HG02981 (cell line): ENCODE results near the gene TCTN1.

Experiments used
- ATAC-seq: cut with Tn5 transposase; IDR thresholded peaks from one replicate; pipeline ENCODE4 v1.9.1; 2021; ENCODE audit warnings: mild to moderate bottlenecking, moderate library complexity; ENCODE audit not compliant: unreplicated experiment

TCTN1 gene

DNA sequence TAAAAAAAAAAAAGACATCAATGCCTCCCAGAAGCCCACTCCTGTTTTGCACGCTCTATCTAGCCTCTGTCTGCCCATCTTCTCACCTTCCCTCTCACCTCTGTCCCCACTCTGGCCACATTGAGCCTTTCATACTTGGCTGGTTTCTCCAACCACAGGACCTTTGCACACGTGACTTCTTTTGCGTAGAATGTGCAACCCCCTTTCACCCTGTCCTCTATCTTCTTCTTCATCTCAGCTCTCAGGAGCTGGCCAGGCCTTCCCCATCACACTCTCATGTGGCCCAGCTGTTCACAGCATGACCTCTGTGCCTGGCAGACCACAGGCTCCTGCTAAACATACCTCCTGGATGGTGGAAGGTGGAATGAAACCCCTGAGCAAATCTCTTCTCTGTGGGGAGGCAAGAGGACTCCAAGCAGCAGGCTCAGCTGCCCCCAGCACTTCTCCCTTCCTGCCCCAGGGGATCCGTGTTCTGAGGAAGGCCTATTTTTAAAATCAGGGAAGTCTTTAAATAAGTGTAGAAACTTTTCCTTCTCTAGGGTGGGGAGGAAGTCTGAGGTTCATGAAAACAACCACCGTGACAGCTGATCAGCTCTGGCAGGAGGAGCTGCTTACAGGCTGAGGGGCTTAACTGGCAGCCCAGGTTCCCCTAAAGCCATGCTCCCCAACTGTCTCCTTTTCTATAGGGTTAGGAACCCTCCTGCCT lies 63.4 kb downstream of the TCTN1 start:
- ATAC-seq, result peak; percentile 75

DNA sequence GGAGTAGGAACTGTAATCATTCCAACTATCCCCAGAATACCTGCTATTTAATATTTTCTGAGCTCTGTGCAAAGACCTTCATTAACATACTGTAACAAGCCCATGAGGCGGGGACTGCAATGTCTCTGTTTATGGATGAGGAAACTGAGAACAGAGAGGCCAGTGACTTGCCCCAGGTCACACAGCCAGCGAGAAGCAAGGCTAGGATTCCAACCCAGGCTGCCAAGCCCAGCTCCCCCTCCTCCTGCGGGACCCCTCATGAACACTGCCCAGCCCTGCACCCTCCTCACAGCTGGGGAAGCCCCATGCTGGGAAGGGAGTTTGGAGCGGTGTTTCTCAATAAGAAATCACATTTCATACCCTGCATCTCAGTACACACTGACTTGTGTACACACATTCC lies 64.1 kb downstream of the TCTN1 start:
- ATAC-seq, result no peak

DNA sequence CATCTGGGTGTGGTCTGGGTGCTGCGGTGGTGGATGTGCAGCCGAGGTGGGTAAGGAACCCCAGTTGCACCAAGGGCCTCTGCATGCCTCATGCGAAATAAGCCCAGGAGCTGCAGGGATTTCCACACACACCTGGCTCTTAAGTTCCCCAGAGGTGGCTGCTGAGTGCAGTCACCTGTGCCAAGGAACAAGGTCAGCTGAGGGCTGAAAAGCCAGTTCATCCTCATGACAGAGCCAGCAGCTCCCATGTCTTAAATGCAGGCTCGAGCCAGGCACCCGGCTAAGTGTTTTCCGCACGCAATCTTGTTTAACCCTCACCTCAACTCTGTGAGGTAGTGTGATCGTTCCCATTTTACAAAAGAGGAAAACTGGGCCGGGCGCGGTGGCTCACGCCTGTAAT lies 65.3 kb downstream of the TCTN1 start:
- ATAC-seq, result no peak

DNA sequence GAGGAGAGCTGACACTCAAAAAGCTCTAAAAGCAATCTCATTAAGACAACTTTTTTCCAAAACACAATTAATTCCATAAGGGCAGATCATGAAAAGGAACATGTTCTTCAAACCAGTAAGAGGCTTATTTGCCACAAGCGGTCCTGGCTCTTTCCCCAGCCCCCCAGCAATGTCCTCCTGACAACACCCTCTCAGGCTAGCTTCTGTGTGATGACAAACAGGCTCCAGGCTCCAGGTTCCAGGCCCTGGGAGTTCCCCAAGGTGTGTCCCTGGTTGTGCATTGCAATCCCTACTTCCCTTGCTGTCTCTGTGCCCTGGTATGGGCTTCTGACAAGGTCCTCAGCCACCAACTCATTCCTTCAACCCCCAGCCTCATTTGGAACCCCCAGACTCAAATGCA lies 66.1 kb downstream of the TCTN1 start:
- ATAC-seq, result no peak

DNA sequence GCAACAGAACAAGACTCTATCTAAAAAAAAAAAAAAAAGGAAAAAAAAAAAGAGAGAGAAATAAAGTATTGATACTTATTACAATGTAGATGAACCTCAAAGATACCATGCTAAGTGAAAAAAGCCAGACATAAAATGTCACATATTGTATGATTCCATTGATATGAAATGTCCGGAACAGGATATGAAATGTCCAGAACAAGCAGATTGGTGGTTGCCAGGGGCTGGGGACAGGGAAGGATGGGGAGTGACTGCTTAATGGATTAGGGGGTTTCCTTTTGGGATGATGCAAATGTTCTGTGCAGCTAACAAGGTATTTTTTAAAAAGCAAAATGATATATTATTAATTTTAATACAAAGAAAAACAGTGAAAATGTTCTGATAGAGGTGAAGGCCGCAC lies 70.0 kb downstream of the TCTN1 start:
- no peak for ATAC-seq

DNA sequence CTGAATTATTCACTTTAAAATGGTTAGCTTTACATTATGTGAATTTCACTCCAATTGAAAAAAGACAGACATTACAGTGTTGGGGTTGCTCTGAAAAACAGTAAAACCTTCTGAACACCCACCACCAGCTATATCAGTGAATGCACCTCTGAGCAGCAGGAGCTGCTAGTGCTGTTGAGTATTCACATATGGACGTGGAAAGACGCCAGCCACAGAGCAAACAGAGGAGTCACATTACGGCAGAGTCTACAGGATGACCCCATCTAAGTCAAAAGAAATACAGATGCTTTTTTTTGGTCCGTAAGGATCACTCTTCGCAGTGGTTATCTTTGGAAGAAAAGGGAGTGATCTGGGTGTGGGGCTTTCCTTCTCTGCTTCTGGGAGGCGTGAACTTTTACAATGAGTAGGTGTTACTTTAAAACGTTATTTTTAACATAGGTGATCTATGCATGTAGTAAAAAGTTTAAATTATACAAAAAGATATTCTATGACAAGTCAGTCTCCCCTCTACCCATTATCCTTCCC lies 70.4 kb downstream of the TCTN1 start:
- no peak for ATAC-seq

DNA sequence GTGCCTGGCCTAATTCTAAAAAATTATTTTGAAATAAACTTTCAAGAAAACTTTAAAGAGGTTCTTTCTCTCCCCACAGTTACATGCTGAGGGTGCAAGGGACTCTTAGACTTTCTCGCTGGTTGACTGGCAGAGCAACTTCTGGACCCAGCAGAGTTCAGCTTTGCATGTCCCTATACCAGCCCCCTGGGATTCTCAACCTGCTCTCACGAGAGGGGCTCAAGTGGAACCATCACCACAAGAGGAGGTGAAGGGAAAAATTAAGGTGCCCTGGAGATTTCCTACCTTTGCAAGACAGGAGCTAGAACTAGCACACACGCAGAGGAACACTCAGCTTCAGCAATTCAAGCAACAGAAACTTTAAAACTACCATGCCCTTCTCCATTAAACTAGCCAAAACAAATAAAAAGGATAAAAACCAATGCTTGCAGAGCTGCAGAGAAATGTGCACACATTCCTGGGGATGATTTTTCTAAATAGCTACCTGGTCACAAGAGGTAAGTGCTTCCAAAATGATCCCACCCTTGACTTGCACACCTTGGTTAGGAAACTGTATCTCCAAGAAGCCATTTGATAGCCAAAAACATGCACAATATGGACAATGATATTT lies 72.5 kb downstream of the TCTN1 start:
- no peak for ATAC-seq

DNA sequence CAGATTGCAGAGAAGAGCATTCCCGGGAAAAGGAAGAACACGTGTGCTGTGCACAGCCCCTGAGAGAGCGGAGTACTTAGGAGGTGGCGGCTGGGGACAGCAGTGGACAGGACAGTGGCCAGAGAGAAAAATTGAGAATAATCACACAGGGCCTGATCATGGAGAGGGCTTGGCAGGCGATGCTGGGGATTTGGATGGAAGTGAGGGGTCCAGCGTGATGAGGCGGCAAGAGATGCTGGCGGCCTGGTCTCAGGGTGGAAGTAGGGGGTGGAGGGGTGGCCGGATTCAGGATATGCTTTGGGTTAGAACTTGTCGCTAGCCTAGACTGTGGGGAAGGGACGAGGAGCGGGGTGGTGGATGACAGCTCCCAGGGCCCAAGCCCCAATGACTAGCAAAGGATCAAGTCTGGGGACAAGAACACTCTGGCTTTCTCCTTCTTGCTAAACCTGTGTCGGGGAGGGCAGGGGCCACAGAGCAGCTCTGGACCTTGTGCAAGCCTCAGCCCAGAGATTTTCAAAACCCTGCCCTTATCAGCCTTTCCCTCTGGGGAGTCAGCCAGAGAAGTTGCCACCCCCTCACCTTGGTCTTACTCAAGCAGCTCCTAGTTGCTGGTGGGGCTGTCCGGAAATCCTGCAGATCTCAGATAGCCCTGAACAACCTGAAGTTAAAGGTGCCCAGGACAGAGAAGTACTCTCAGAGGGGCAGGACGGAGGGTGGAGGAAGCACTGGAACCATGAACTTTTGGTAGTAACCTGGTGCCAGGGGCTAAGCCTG lies 73.7 kb downstream of the TCTN1 start:
- no peak for ATAC-seq

DNA sequence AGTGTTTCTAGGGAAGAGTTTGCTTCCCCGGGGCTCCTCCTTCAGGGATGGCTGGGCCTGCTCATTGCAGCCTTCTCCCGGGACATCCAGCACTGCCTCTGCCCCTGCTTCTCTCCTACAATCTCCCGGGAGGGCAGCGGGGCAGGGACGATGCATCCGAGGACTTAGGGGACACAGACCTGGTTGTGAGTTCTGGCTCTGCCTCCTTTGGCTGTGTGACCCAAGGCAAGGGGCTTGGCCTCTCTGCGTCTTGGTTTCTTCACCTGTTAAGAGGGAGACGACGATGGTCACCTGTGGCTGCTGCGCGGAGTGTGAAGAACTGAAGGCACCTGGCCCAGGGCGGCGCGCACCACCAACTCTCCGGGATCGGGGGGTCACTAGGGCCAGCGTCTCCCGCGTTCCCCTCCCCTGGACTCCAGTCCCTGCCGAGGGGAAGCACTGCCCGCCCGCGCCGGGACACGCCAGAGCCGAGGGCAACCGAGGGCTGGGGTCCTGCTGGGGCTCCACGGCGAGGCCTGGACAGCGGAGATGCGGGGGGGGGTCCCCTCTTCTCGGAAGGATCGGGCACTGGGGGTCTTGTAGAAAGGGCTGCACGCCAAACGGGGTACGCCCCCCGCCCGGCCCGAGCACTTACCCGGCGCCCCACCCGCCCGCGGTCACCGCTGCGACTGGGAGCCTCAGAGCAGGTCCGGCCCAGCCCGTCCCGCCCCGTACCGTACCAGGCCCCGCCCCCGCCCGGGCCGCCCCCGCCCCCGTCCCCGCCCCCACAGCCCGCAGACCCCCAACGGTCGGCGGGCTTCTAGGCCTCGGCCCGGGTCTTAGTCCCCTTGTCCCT lies 74.7 kb downstream of the TCTN1 start, which contains the start of gene HVCN1:
HVCN1 (minus strand) TSS at position 670 of the 835 bp plus-strand sequence. CDS start 5,870 bp downstream, outside the sequence.
- peak; percentile 18 for ATAC-seq

DNA sequence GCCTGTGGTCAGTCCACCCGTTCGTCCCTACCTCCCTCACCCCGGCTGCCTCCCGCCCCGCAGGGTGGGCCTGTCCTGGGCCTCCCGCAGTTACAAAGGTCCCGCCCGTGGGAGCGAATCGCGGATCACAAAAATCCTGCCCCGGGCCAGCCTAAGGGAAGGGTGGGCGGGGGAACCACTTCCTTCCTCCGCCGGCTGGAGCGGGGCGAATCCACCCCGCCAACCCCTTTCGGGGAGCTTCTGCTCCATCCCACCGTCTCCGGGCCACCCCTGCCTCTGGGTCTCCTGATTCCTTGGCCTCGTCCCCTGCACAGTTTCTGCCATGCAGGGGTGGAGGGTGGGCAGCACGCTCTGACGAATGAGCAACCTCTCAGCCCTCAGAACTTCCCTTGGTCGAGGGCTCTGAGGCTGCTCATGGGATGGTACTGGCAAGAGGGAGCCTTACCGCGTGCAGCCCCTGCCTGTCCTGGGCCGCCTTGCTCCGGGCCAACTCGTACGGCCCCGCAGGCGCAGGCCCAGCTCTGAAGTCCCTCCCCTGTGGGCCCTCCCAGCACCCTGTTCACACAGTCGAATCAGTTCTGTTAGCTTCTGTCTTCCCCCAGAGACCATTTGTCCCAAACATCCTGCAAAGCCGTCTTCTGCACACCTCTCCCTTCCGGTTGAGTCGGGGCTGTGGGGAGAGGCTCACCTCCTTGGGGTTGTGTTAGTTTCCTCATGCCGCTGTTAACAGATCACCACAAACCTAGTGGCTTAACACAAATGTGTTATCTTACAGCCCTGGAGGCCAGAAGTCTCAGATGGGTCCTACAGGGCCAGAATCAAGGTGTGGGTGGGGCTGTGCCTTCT lies 75.6 kb downstream of the TCTN1 start:
- ATAC-seq, result peak; percentile 51

DNA sequence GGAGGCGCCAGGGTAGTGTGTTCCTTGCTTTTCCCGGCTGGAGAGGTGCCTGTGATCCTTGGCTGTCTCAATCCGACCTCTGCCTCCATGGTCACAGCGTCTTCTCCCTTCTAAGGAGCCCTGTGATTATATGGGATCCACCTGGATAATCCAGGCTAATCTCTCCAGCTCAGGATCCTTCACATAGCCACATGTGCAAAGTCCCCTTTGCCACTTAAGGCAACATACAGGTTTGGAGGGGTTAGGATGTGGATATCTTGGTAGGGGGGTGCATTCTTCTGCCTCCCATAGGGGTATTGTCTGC lies 76.2 kb downstream of the TCTN1 start:
- ATAC-seq, result no peak

DNA sequence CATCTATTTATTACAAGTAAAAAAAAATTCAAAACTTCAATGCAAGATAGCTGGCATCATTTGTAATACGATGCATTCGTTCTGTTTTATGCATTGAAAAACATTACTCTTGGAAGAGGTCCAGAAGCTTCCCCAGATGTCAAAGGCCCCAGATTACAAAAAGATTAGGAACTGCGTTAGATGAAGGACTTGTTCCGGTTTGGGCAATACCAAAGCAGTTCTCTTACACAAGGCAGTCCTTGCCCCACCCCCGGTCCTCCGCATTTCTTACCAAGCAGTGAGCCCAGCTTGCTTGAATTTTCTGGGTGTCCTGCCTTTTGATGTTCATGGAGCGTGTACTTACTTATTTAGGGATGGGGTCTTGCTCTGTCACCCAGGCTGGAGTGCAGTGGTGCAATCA lies 79.8 kb downstream of the TCTN1 start:
- ATAC-seq, result no peak

DNA sequence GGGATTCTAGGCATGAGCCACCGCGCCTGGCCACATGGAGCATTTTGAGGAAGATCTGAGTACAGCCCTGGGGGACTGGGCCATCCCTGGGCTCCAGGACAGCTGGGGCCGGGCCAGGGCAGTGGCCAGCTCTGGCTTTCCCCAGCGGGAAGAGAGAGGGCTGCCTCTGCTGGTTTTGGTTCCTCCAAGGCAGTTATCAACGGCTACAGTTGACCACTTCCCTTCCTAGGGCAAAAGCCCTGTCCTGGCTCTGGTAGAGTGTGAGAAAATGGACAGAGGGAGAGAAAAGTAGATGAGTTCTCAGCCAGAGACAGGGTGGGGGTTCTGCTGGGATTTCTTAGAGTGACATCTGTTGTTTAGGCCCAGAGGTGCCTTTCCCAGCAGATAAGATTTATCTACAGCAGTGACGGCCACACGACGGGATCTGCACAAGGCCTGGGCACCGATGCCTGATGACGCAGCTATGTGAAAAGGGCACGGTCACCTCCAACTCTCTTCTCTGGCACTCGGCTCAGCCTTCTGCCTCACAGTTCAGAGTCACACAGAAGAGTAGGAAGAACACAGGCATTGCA lies 80.5 kb downstream of the TCTN1 start:
- no peak for ATAC-seq

DNA sequence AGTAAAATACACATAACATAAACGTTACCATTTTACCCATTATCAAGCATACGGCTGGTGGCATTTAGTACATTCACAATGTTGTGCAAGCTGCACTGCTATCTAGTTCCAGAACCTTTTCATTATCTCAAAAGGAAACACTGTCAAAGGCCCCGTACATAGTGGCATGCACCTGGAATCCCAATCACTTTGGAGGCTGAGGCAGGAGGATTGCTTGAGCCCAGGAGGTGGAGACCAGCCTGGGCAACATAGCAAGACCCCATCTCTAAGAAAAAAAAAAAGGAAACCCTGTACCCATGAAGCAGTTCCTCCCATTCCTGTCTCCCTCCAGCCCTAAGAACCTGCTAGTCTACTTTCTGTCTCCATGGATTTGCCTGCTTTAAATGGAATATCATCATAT lies 82.4 kb downstream of the TCTN1 start:
- ATAC-seq, result no peak

DNA sequence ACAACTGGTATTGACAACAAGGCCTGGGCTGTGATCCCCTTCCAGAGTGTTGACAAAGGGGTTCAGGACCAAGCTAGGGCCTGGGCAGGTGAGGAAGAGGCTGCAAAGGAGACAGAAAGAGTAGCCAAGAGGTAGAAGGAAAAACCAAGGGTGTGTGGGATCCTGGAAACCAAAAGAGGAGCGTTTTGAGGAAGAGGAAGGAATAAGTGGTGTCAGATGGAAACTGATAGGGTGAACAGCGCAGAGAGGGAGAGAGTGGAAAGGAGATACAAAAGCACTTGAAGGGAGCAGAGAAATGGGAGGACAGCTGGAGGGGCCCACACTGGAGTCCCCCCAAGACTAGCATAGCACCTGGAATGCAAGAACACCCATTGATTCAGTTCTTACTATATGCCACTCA lies 83.3 kb downstream of the TCTN1 start:
- ATAC-seq, result no peak

DNA sequence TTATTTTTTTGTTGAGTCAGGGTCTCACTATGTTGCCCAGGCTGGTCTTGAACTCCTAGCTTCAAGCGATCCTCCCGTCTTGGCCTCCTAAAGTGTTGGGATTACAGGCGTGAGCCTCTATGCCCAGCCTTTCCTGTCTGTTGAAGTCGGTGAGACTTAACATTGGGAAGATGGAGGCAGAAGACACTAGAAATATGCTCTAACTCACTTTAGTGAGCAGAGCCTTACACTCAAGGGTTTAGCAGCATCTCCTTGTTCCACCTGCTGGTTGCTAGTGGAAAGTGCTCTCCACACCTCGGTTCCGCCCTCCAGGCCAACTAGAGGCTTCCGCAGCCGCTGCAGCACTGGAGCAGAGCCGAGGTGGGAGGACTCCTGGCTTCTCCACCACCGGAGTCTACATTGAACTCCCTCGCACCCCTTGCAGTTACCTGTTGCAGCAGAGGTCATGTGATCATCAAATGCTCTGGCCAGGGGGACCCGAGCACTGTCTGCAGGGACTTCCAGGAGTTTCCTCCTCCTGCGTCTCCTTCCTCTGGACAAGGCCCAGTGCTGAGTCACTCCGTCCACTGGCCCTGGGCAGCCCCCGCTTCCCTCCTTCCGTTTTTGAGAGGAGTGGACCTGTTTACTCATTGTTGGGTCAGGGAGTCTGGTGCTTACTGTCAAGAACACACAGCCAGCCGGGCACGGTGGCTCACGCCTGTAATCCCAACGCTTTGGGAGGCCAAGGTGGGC lies 84.4 kb downstream of the TCTN1 start:
- peak; percentile 86 for ATAC-seq
